Gastrocnemius medialis (tissue), 4 donors: Measurements from ENCODE around the gene TTYH2.

ENCODE experiments used
- CTCF ChIP-seq, 5 experiments: fragments of 450-650 bp in 3 of 5; fragments of 200-600 bp in 2 of 5; sonication (generic) in 2 of 5; IDR thresholded peaks in 4 of 5; conservative IDR thresholded peaks in 1 of 5; 1 replicate in 4 of 5; 2 replicates in 1 of 5; pipeline ENCODE4 v1.5.1; 2016 to 2019; ENCODE audit warnings: antibody characterized with exemption in 5 of 5, mild to moderate bottlenecking in 3 of 5, moderate library complexity in 3 of 5
- POLR2A ChIP-seq, 2 donors: fragments of 450-650 bp; IDR thresholded peaks; one replicate each; pipeline ENCODE4 v1.6.1; 2017; ENCODE audit warnings: antibody characterized with exemption in 2 of 2, mild to moderate bottlenecking in 2 of 2, moderate library complexity in 2 of 2

- TF ChIP-seq CTCF (IDR thresholded peaks at IDR 0.05 in 4 of 5, conservative IDR thresholded peaks at IDR 0.05 in 1 of 5), result no peak
- no peak for TF ChIP-seq POLR2A (IDR thresholded peaks at IDR 0.05)
These were observed 30.0 kb upstream of the TTYH2 start for GRCh38 chr17:74183411-74183810.
